SK-N-MC (cell line): Measurements from ENCODE around the gene PCNX2.
"Not testable (repeated sequence)": the region's sequence is repeated elsewhere in the genome, so short reads cannot be mapped to it uniquely, and the experiment has no call there.

ENCODE experiments used
- DNase-seq: peaks from one replicate; pipeline ENCODE4 v3.0.0-alpha.2; 2011; ENCODE audit warnings: low read depth, low spot score
- H3K27ac ChIP-seq: fragments of 200-600 bp; sonication (generic); 2 replicates; pipeline ENCODE4 v1.5.1; 2016; ENCODE audit warnings: mixed run types
- H3K36me3 ChIP-seq: fragments of 200-600 bp; sonication (generic); 2 replicates; pipeline ENCODE4 v1.6.1; 2017; ENCODE audit warnings: antibody characterized with exemption, low read length, mixed read lengths; ENCODE audit not compliant: insufficient read depth
- H3K4me3 ChIP-seq: fragments of 200-600 bp; sonication (generic); 2 replicates; pipeline ENCODE4 v1.5.1; 2016
- H3K9ac ChIP-seq: fragments of 200-600 bp; sonication (generic); 2 replicates; pipeline ENCODE4 v1.8.0; 2017; ENCODE audit warnings: mixed run types, mixed read lengths; ENCODE audit not compliant: insufficient read length
- H3K9me3 ChIP-seq: fragments of 200-600 bp; sonication (generic); 2 replicates; pipeline ENCODE4 v1.6.1; 2017; ENCODE audit warnings: low read depth, mild to moderate bottlenecking, antibody characterized with exemption, low read length, moderate library complexity, mixed read lengths
- EZH2 ChIP-seq: fragments of 200-600 bp; sonication (generic); IDR thresholded peaks from one replicate; pipeline ENCODE4 v1.6.1; 2017; ENCODE audit warnings: antibody characterized with exemption
- FOXP2 ChIP-seq: optimal IDR thresholded peaks from 2 replicates; pipeline ENCODE3; 2011; ENCODE audit warnings: mild to moderate bottlenecking, moderate library complexity; ENCODE audit not compliant: insufficient read depth; ENCODE audit errors: extremely low read length, control extremely low read depth
- POLR2AphosphoS5 ChIP-seq: IDR thresholded peaks from 2 replicates; pipeline ENCODE4 v1.6.1; 2012; ENCODE audit warnings: mild to moderate bottlenecking, low read depth, low read length, borderline replicate concordance

The PCNX2 gene

GRCh38 chr1:233088613-233089012, 206.9 kb downstream of the PCNX2 start:
- TF ChIP-seq EZH2 (no peak), POLR2AphosphoS5 (no peak), FOXP2 (no peak)
- Histone ChIP-seq H3K4me3 (no peak overlapping the region), H3K36me3 (no peaks in the 10 kb centered on the region), H3K9me3 (no peaks in the 10 kb centered on the region), H3K9ac (no peak overlapping the region), H3K27ac (no peak overlapping the region)
- no peak for DNase-seq

GRCh38 chr1:233086961-233087881, 208.3 kb downstream of the PCNX2 start:
- H3K36me3 ChIP-seq: no peaks in the 10 kb centered on the region
- H3K9me3 ChIP-seq: no peaks in the 10 kb centered on the region
- DNase-seq: no peak
- no peak for TF ChIP-seq POLR2AphosphoS5
- no peak for TF ChIP-seq EZH2
- H3K9ac ChIP-seq: no peak overlapping the region
- no peak overlapping the region for H3K27ac ChIP-seq
- no peak overlapping the region for H3K4me3 ChIP-seq

- H3K36me3 ChIP-seq: no peaks in the 10 kb centered on the region
- H3K9me3 ChIP-seq: no peaks in the 10 kb centered on the region
- no peak overlapping the region for H3K9ac ChIP-seq
- TF ChIP-seq EZH2: no peak
- no peak for TF ChIP-seq POLR2AphosphoS5
- TF ChIP-seq FOXP2: no peak
- H3K4me3 ChIP-seq: no peak overlapping the region
- H3K27ac ChIP-seq: no peak overlapping the region
- DNase-seq: no peak
Observed at GRCh38 chr1:233085566-233085965, 210.0 kb downstream of the PCNX2 start.

GRCh38 chr1:233082778-233083550, 212.6 kb downstream of the PCNX2 start:
- Histone ChIP-seq H3K9ac (no peak overlapping the region), H3K27ac (no peak overlapping the region), H3K9me3 (no peaks in the 10 kb centered on the region), H3K4me3 (no peak overlapping the region), H3K36me3 (no peaks in the 10 kb centered on the region)
- no peak for DNase-seq
- TF ChIP-seq EZH2 (no peak), FOXP2 (no peak), POLR2AphosphoS5 (no peak)

GRCh38 chr1:233081735-233082134, 213.8 kb downstream of the PCNX2 start:
- no peak overlapping the region for H3K27ac ChIP-seq
- no peak for DNase-seq

GRCh38 chr1:233080827-233081226, 214.7 kb downstream of the PCNX2 start:
- not testable (repeated sequence) for H3K27ac ChIP-seq, H3K9me3 ChIP-seq, H3K36me3 ChIP-seq, H3K9ac ChIP-seq, DNase-seq, H3K4me3 ChIP-seq

More at GRCh38 chr1:233081735-233082134, 213.8 kb downstream of the PCNX2 start:
- Histone ChIP-seq H3K9ac (no peak overlapping the region), H3K4me3 (no peak overlapping the region), H3K9me3 (no peaks in the 10 kb centered on the region), H3K36me3 (no peaks in the 10 kb centered on the region)
- TF ChIP-seq POLR2AphosphoS5 (no peak), EZH2 (no peak), FOXP2 (no peak)

- Histone ChIP-seq H3K27ac (no peak overlapping the region), H3K9me3 (no peaks in the 10 kb centered on the region), H3K4me3 (no peak overlapping the region), H3K9ac (no peak overlapping the region), H3K36me3 (no peaks in the 10 kb centered on the region)
- no peak for TF ChIP-seq EZH2
- no peak for TF ChIP-seq POLR2AphosphoS5
- TF ChIP-seq FOXP2: no peak
- DNase-seq: no peak
Observed at GRCh38 chr1:233080286-233080685, 215.2 kb downstream of the PCNX2 start.

GRCh38 chr1:233079574-233079973, 216.0 kb downstream of the PCNX2 start:
- H3K9ac ChIP-seq: no peak overlapping the region
- no peak for DNase-seq
- H3K27ac ChIP-seq: no peak overlapping the region
- no peak overlapping the region for H3K4me3 ChIP-seq
- no peaks in the 10 kb centered on the region for H3K9me3 ChIP-seq
- no peaks in the 10 kb centered on the region for H3K36me3 ChIP-seq
- no peak for TF ChIP-seq POLR2AphosphoS5
- TF ChIP-seq FOXP2: no peak
- no peak for TF ChIP-seq EZH2
